Loucy (cell line): ENCODE measurements around the gene VWF.
"Not testable (repeated sequence)": the region's sequence is repeated elsewhere in the genome, so short reads cannot be mapped to it uniquely, and the experiment has no call there.

ENCODE experiments used
- H2AFZ ChIP-seq: fragments of 200-600 bp; sonication (generic); 2 replicates; pipeline ENCODE4 v1.6.0; 2016; ENCODE audit warnings: antibody characterized with exemption, mild to moderate bottlenecking, low read length, moderate library complexity
- H3F3A ChIP-seq: fragments of 200-600 bp; 2 replicates; pipeline ENCODE4 v1.6.0; 2016; ENCODE audit warnings: antibody characterized with exemption, low read depth, mild to moderate bottlenecking
- H3K27me3 ChIP-seq: fragments of 200-600 bp; sonication (generic); 2 replicates; pipeline ENCODE4 v1.6.1; 2014; ENCODE audit warnings: low read length, mild to moderate bottlenecking; ENCODE audit not compliant: insufficient read depth, poor library complexity, severe bottlenecking
- H3K36me3 ChIP-seq: fragments of 200-600 bp; sonication (generic); 2 replicates; pipeline ENCODE4 v1.6.1; 2016; ENCODE audit warnings: low read length; ENCODE audit not compliant: insufficient read depth
- H3K4me1 ChIP-seq: fragments of 200-600 bp; sonication (generic); 2 replicates; pipeline ENCODE4 v1.5.1; 2014; ENCODE audit warnings: low read length, mild to moderate bottlenecking; ENCODE audit not compliant: insufficient read depth, poor library complexity, severe bottlenecking
- H3K4me2 ChIP-seq: fragments of 200-600 bp; sonication (generic); 2 replicates; pipeline ENCODE4 v1.6.0; 2014; ENCODE audit warnings: antibody characterized with exemption, low read length, low read depth, mild to moderate bottlenecking; ENCODE audit not compliant: poor library complexity, severe bottlenecking
- H3K4me3 ChIP-seq: fragments of 200-600 bp; sonication (generic); 2 replicates; pipeline ENCODE4 v1.5.1; 2014; ENCODE audit warnings: low read length, mild to moderate bottlenecking, mixed read lengths; ENCODE audit not compliant: poor library complexity, severe bottlenecking
- H3K79me2 ChIP-seq: fragments of 200-600 bp; sonication (generic); 2 replicates; pipeline ENCODE4 v1.6.1; 2014; ENCODE audit warnings: low read length; ENCODE audit not compliant: insufficient read depth
- H3K9ac ChIP-seq: fragments of 200-600 bp; sonication (generic); 2 replicates; pipeline ENCODE4 v1.6.0; 2014; ENCODE audit warnings: mild to moderate bottlenecking, low read depth, low read length, moderate library complexity; ENCODE audit not compliant: poor library complexity, severe bottlenecking
- H3K9me2 ChIP-seq: fragments of 200-600 bp; sonication (generic); replicated peaks from 2 replicates; pipeline ENCODE4 v1.6.1; 2016; ENCODE audit warnings: low read depth, low read length, mixed read lengths
- H3K9me3 ChIP-seq: fragments of 200-600 bp; sonication (generic); 2 replicates; pipeline ENCODE4 v1.6.1; 2014; ENCODE audit warnings: mild to moderate bottlenecking, antibody characterized with exemption, low read length, low read depth; ENCODE audit not compliant: insufficient read depth
- H4K20me1 ChIP-seq: fragments of 200-600 bp; sonication (generic); 2 replicates; pipeline ENCODE4 v1.6.0; 2014; ENCODE audit warnings: antibody characterized with exemption, low read length, mild to moderate bottlenecking; ENCODE audit not compliant: insufficient read depth, poor library complexity, severe bottlenecking
- CTCF ChIP-seq: fragments of 200-600 bp; sonication (generic); conservative IDR thresholded peaks from 2 replicates; pipeline ENCODE4 v1.5.1; 2014; ENCODE audit warnings: mild to moderate bottlenecking, antibody characterized with exemption, low read length
- EZH2phosphoT487 ChIP-seq: fragments of 200-600 bp; IDR thresholded peaks from 2 replicates; pipeline ENCODE4 v1.6.1; 2018; ENCODE audit warnings: antibody characterized with exemption, mild to moderate bottlenecking, moderate library complexity, borderline replicate concordance

The VWF gene

GRCh38 chr12:6154730-6155459 lies 30.4 kb upstream of the VWF start:
- Histone ChIP-seq H2AFZ (no peak overlapping the region), H3K4me3 (no peak overlapping the region), H3K9me2 (no peaks in the 10 kb centered on the region), H3K4me1 (peaks cover 14% of the 10 kb centered on the region), H4K20me1 (no peaks in the 10 kb centered on the region), H3K36me3 (no peaks in the 10 kb centered on the region), H3K79me2 (no peaks in the 10 kb centered on the region), H3K27me3 (no peaks in the 10 kb centered on the region), H3K9ac (no peak overlapping the region), H3F3A (no peaks in the 10 kb centered on the region), H3K4me2 (no peak overlapping the region), H3K9me3 (no peaks in the 10 kb centered on the region)
- TF ChIP-seq EZH2phosphoT487 = no peak
- TF ChIP-seq CTCF = no peak

GRCh38 chr12:6148722-6149121 lies 24.3 kb upstream of the VWF start:
- H4K20me1 ChIP-seq, H3K27me3 ChIP-seq: not testable (repeated sequence)

GRCh38 chr12:6148061-6148460 lies 23.6 kb upstream of the VWF start:
- no peaks in the 10 kb centered on the region for H3K9me3 ChIP-seq
- no peaks in the 10 kb centered on the region for H4K20me1 ChIP-seq
- TF ChIP-seq CTCF = no peak
- no peak for TF ChIP-seq EZH2phosphoT487
- no peak overlapping the region for H3K9ac ChIP-seq
- no peaks in the 10 kb centered on the region for H3F3A ChIP-seq
- H3K4me3 ChIP-seq = no peak overlapping the region
- peaks cover 2% of the 10 kb centered on the region for H3K4me1 ChIP-seq
- H2AFZ ChIP-seq = 0 out of 2 replicates have a peak overlapping the region, but pooled peaks have one; percentile 35
- H3K36me3 ChIP-seq = no peaks in the 10 kb centered on the region
- H3K4me2 ChIP-seq = no peak overlapping the region
- no peaks in the 10 kb centered on the region for H3K27me3 ChIP-seq
- no peaks in the 10 kb centered on the region for H3K9me2 ChIP-seq
- H3K79me2 ChIP-seq = no peaks in the 10 kb centered on the region

More at GRCh38 chr12:6148722-6149121, 24.3 kb upstream of the VWF start:
- H3K4me1 ChIP-seq, H3K79me2 ChIP-seq, H3F3A ChIP-seq, H3K9me2 ChIP-seq, H3K9me3 ChIP-seq, H3K4me3 ChIP-seq, H3K36me3 ChIP-seq, H3K9ac ChIP-seq, H2AFZ ChIP-seq, H3K4me2 ChIP-seq: not testable (repeated sequence)

GRCh38 chr12:6146951-6147350 lies 22.5 kb upstream of the VWF start:
- H3F3A ChIP-seq = no peaks in the 10 kb centered on the region
- no peaks in the 10 kb centered on the region for H3K9me2 ChIP-seq
- no peaks in the 10 kb centered on the region for H3K27me3 ChIP-seq
- no peaks in the 10 kb centered on the region for H3K36me3 ChIP-seq
- H3K79me2 ChIP-seq = no peaks in the 10 kb centered on the region
- TF ChIP-seq CTCF (no peak), EZH2phosphoT487 (no peak)
- no peaks in the 10 kb centered on the region for H3K9me3 ChIP-seq
- no peak overlapping the region for H2AFZ ChIP-seq
- no peak overlapping the region for H3K4me2 ChIP-seq
- H3K4me3 ChIP-seq = no peak overlapping the region
- H3K4me1 ChIP-seq = peaks cover 4% of the 10 kb centered on the region
- H4K20me1 ChIP-seq = no peaks in the 10 kb centered on the region
- H3K9ac ChIP-seq = no peak overlapping the region
